DND-41 (cell line): ENCODE measurements around the gene CLMP.

ENCODE experiments used
- ATAC-seq: fragments of 200-7000 bp; cut with Tn5 transposase; 3 replicates; pipeline ENCODE4 v1.9.1; 2021; ENCODE audit warnings: low read depth; ENCODE audit not compliant: insufficient read depth
- DNase-seq: peaks from one replicate; pipeline ENCODE4 v3.0.0-alpha.2; 2020
- H2AFZ ChIP-seq: 2 replicates; pipeline ENCODE4 v1.6.0; 2012; ENCODE audit warnings: low read depth, low read length
- H3K27ac ChIP-seq: 2 replicates; pipeline ENCODE4 v1.5.1; 2012; ENCODE audit warnings: low read length, inconsistent platforms
- H3K27me3 ChIP-seq: fragments of 200-600 bp; sonication (generic); 2 replicates; pipeline ENCODE4 v1.6.0; 2012; ENCODE audit warnings: low read length, mild to moderate bottlenecking, inconsistent platforms; ENCODE audit not compliant: insufficient read depth, poor library complexity
- H3K36me3 ChIP-seq: 2 replicates; pipeline ENCODE4 v1.5.1; 2012; ENCODE audit warnings: low read length, inconsistent platforms; ENCODE audit not compliant: insufficient read depth
- H3K4me1 ChIP-seq: 2 replicates; pipeline ENCODE4 v1.5.1; 2012; ENCODE audit warnings: mild to moderate bottlenecking, low read length; ENCODE audit not compliant: insufficient read depth
- H3K4me2 ChIP-seq: 2 replicates; pipeline ENCODE4 v1.6.0; 2012; ENCODE audit warnings: mild to moderate bottlenecking, moderate library complexity, low read length, inconsistent platforms; ENCODE audit not compliant: insufficient read depth
- H3K4me3 ChIP-seq, 2 experiments: fragments of 200-600 bp in 1 of 2; shearing (Covaris generic) in 1 of 2; 2 replicates each; pipeline ENCODE4 v1.5.1; 2012 to 2016; ENCODE audit warnings: inconsistent platforms in 2 of 2, low read length in 2 of 2, mild to moderate bottlenecking in 2 of 2, low read depth in 1 of 2, moderate library complexity in 1 of 2
- H3K79me2 ChIP-seq: 2 replicates; pipeline ENCODE4 v1.6.0; 2012; ENCODE audit warnings: low read length, inconsistent platforms; ENCODE audit not compliant: insufficient read depth
- H3K9ac ChIP-seq: 2 replicates; pipeline ENCODE4 v1.6.0; 2012; ENCODE audit warnings: low read depth, mild to moderate bottlenecking, inconsistent platforms, low read length, moderate library complexity
- H3K9me3 ChIP-seq: 2 replicates; pipeline ENCODE4 v1.5.1; 2012; ENCODE audit warnings: low read length, moderate library complexity, mild to moderate bottlenecking, inconsistent platforms; ENCODE audit not compliant: insufficient read depth, severe bottlenecking
- H4K20me1 ChIP-seq: 2 replicates; pipeline ENCODE4 v1.6.0; 2012; ENCODE audit warnings: low read length; ENCODE audit not compliant: insufficient read depth
- EZH2 ChIP-seq: IDR thresholded peaks from 3 replicates; pipeline ENCODE4 v1.6.1; 2012; ENCODE audit warnings: borderline replicate concordance, low read depth, mild to moderate bottlenecking, moderate library complexity, low read length, inconsistent platforms; ENCODE audit not compliant: severe bottlenecking
- TF ChIP-seq, protein P1 (sequence below): IDR thresholded peaks from 2 replicates; pipeline ENCODE4 v1.5.1; 2012; ENCODE audit warnings: borderline replicate concordance, low read length, moderate library complexity, mild to moderate bottlenecking; ENCODE audit not compliant: poor library complexity, severe bottlenecking; ENCODE audit errors: extremely low read depth

CLMP gene

DNA sequence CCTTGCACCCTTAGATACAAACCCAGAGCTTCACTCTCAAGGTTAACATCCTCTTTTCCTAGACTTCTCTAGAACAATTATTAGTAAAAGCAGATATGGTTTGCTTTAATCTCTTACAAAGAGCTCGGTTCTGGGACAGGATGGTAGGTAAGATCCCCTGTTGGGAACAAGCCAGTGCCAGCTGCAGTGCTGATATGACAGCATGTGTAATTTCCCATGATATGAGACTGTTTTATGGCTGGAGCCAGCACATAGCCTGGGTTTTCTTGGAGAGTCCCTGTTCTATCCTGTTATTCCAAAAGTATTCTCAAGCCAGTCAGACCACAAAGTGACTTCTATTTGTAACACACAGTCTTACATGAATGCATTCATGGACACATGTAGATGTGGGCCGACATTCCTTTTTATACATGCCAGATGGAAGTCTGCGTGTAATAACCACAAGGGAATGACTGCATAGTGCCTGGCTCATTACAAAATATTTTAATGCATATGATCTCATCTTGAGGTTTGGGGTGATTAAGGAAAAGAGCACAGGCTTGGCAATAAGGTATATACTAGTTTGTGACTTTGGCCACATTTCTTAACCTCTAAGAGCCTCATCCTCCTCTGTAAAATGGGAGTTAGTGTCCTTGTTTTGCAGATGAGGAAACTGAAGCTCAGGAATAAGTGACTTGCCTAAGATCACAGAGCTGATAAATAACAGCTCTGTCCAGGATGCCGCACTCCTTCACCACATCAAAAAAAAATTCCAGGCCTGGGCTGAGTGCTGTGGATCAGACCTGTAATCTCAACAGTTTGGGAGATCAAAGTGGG lies 21.8 kb downstream of the CLMP start:
- Histone ChIP-seq H3K4me3 (no peak overlapping the region), H3K27ac (no peak overlapping the region), H3K27me3 (peaks cover 9% of the 10 kb centered on the region), H3K4me1 (no peaks in the 10 kb centered on the region), H4K20me1 (no peaks in the 10 kb centered on the region), H3K79me2 (no peaks in the 10 kb centered on the region), H3K9ac (no peak overlapping the region), H2AFZ (no peak overlapping the region), H3K9me3 (no peaks in the 10 kb centered on the region), H3K4me2 (no peak overlapping the region), H3K36me3 (no peaks in the 10 kb centered on the region)
- no peak for ATAC-seq
- TF ChIP-seq EZH2, result no peak
- TF ChIP-seq, protein P1, sequence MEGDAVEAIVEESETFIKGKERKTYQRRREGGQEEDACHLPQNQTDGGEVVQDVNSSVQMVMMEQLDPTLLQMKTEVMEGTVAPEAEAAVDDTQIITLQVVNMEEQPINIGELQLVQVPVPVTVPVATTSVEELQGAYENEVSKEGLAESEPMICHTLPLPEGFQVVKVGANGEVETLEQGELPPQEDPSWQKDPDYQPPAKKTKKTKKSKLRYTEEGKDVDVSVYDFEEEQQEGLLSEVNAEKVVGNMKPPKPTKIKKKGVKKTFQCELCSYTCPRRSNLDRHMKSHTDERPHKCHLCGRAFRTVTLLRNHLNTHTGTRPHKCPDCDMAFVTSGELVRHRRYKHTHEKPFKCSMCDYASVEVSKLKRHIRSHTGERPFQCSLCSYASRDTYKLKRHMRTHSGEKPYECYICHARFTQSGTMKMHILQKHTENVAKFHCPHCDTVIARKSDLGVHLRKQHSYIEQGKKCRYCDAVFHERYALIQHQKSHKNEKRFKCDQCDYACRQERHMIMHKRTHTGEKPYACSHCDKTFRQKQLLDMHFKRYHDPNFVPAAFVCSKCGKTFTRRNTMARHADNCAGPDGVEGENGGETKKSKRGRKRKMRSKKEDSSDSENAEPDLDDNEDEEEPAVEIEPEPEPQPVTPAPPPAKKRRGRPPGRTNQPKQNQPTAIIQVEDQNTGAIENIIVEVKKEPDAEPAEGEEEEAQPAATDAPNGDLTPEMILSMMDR, result no peak
- DNase-seq, result no peak

DNA sequence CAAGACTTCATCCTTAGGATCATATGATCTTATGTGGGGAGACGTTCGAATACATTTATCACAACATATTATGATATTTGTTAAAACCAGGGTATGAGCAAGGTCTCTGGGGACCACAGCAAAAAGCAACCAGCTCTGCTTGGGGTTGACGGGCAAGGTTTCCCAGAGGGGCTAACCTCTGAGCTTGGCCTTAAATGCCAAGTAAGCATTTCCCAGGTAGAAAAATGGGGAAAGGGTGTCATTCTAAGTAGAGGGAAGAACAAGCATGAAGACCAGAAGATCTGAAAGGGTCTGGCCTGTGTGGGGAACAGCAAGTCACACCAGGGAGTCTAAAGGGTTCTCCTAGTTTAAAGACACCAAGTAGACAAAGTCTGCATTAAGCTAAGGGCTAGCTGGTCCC lies 24.1 kb downstream of the CLMP start:
- Histone ChIP-seq H3K27ac (no peak overlapping the region), H2AFZ (no peak overlapping the region), H3K27me3 (peaks cover 9% of the 10 kb centered on the region), H3K79me2 (no peaks in the 10 kb centered on the region), H3K4me2 (no peak overlapping the region), H4K20me1 (no peaks in the 10 kb centered on the region), H3K9ac (no peak overlapping the region), H3K36me3 (no peaks in the 10 kb centered on the region), H3K4me3 (no peak overlapping the region), H3K9me3 (no peaks in the 10 kb centered on the region), H3K4me1 (no peaks in the 10 kb centered on the region)
- TF ChIP-seq EZH2, result no peak
- TF ChIP-seq, protein P1, result no peak
- ATAC-seq (no peak), DNase-seq (no peak)

DNA sequence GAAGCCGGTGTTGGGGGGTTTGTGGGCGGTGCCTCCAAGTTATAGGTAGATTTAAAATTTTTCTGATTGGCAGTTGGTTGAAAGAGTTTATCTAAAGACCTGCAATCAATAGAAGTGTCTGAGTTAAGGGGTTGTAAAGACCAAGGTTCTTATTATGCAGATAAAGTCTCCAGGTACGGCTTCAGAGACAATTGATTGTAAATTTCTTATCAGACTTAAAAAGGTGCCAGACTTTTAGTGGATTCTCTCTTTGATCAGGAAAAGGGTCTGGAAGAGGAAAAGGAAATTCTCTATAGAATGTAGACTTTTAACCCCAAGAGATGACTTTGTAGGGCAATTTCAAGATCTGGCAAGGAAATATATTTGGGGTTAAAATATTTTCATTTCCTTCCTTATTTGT lies 25.2 kb downstream of the CLMP start:
- H3K9me3 ChIP-seq, result no peaks in the 10 kb centered on the region
- ATAC-seq (no peak), DNase-seq (no peak)
- no peak overlapping the region for H3K27ac ChIP-seq
- no peaks in the 10 kb centered on the region for H4K20me1 ChIP-seq
- H3K36me3 ChIP-seq, result no peaks in the 10 kb centered on the region
- no peak overlapping the region for H2AFZ ChIP-seq
- H3K9ac ChIP-seq, result no peak overlapping the region
- no peaks in the 10 kb centered on the region for H3K4me1 ChIP-seq
- H3K4me3 ChIP-seq, result no peak overlapping the region
- no peak for TF ChIP-seq EZH2
- TF ChIP-seq, protein P1, result no peak
- H3K27me3 ChIP-seq, result peaks cover 9% of the 10 kb centered on the region
- no peak overlapping the region for H3K4me2 ChIP-seq
- no peaks in the 10 kb centered on the region for H3K79me2 ChIP-seq
